CD4-positive, alpha-beta T cell (primary cell): ENCODE data around the gene AGPS. TPM values are rescaled to one million over a fixed set of nuclear protein-coding genes. Genes with fewer than 3 reads are reported as not detected.
"Not testable (repeated sequence)": the region's sequence is repeated elsewhere in the genome, so short reads cannot be mapped to it uniquely, and the experiment has no call there.

Source experiments
- ATAC-seq: fragments of 200-7000 bp; cut with Tn5 transposase; one replicate; pipeline ENCODE4 v1.10.0; 2022; ENCODE audit warnings: mild to moderate bottlenecking; ENCODE audit not compliant: poor library complexity
- CTCF ChIA-PET: fragments of 350-600 bp; sonication (Branson Sonifier 250); formaldehyde crosslinking; loops from one replicate; lab custom pipeline; 2021; ENCODE audit warnings: antibody characterized with exemption, inconsistent platforms; lab: Charles Lee
- POLR2A ChIA-PET: fragments of 350-600 bp; sonication (Branson Sonifier 250); formaldehyde crosslinking; loops from one replicate; lab custom pipeline; 2021; ENCODE audit warnings: antibody characterized with exemption, inconsistent platforms; lab: Charles Lee
- DNase-seq, 14 experiments: peaks; one replicate each; pipeline ENCODE4 v3.0.0-alpha.2; 2013 to 2020; ENCODE audit warnings: mixed read lengths in 2 of 14
- H3K27ac ChIP-seq, 2 donors: one replicate each; pipeline versions ENCODE4 v1.5.1 to v1.7.0; 2013; ENCODE audit warnings: low read length in 2 of 2, low read depth in 1 of 2, mild to moderate bottlenecking in 1 of 2
- H3K27me3 ChIP-seq, 2 experiments: 1 replicate in 1 of 2; 2 replicates in 1 of 2; pipeline versions ENCODE4 v1.6.1 to v1.7.0; 2013; ENCODE audit warnings: low read length in 2 of 2, control low read depth in 1 of 2, mild to moderate bottlenecking in 1 of 2, moderate library complexity in 1 of 2; ENCODE audit not compliant: insufficient read depth in 2 of 2, control insufficient read depth in 1 of 2
- H3K36me3 ChIP-seq: one replicate; pipeline ENCODE4 v1.6.1; 2013; ENCODE audit warnings: low read length, control low read depth; ENCODE audit not compliant: insufficient read depth
- H3K4me1 ChIP-seq: one replicate; pipeline ENCODE4 v1.6.1; 2013; ENCODE audit warnings: low read length, control low read depth; ENCODE audit not compliant: insufficient read depth
- H3K4me3 ChIP-seq: one replicate; pipeline ENCODE4 v1.5.1; 2013; ENCODE audit warnings: mild to moderate bottlenecking, low read length, moderate library complexity
- H3K9me3 ChIP-seq, 2 experiments: 1 replicate in 1 of 2; 2 replicates in 1 of 2; pipeline versions ENCODE4 v1.6.1 to v1.7.0; 2013; ENCODE audit warnings: low read length in 2 of 2, mild to moderate bottlenecking in 2 of 2, control low read depth in 1 of 2, moderate library complexity in 1 of 2; ENCODE audit not compliant: control insufficient read depth in 1 of 2, insufficient read depth in 1 of 2
- H3K27ac Mint-ChIP-seq: one replicate; pipeline ENCODE4 v1.8.0; 2020; ENCODE audit warnings: mixed read lengths
- H3K27me3 Mint-ChIP-seq: one replicate; pipeline ENCODE4 v1.8.0; 2021; ENCODE audit warnings: mixed read lengths
- H3K36me3 Mint-ChIP-seq: one replicate; pipeline ENCODE4 v1.8.0; 2021; ENCODE audit warnings: low read depth, mixed read lengths
- H3K4me1 Mint-ChIP-seq: one replicate; pipeline ENCODE4 v1.8.0; 2021; ENCODE audit warnings: low read depth, mixed read lengths
- H3K4me3 Mint-ChIP-seq: one replicate; pipeline ENCODE4 v1.8.0; 2020; ENCODE audit warnings: mild to moderate bottlenecking, mixed read lengths
- H3K9me3 Mint-ChIP-seq: one replicate; pipeline ENCODE4 v1.8.0; 2020; ENCODE audit warnings: mixed read lengths
- intact Hi-C, 2 experiments: fragments of 100-400 bp; cut with DNase I in 1 of 2; cut with micrococcal nuclease in 1 of 2; formaldehyde crosslinking; loops; one replicate each; pipeline versions ENCODE4 v1.15.1 to v1.9.0; 2023 to 2025; cut with DNase I, micrococcal nuclease
- total RNA-seq, 174 experiments: library from RNA in 2 of 174; stranded (reverse) in 2 of 174; gene quantifications; one replicate each; pipeline ENCODE4 v1.2.3 and lab custom pipeline; 2021 to 2026
- TF ChIP-seq, protein P1 (sequence below): fragments of 200-600 bp; IDR thresholded peaks from one replicate; pipeline ENCODE4 v1.8.0; 2022; ENCODE audit warnings: antibody characterized with exemption, mild to moderate bottlenecking

Gene AGPS
- total RNA-seq, 2 experiments from 2014 or later, result 21.5 to 23.9 TPM

DNA sequence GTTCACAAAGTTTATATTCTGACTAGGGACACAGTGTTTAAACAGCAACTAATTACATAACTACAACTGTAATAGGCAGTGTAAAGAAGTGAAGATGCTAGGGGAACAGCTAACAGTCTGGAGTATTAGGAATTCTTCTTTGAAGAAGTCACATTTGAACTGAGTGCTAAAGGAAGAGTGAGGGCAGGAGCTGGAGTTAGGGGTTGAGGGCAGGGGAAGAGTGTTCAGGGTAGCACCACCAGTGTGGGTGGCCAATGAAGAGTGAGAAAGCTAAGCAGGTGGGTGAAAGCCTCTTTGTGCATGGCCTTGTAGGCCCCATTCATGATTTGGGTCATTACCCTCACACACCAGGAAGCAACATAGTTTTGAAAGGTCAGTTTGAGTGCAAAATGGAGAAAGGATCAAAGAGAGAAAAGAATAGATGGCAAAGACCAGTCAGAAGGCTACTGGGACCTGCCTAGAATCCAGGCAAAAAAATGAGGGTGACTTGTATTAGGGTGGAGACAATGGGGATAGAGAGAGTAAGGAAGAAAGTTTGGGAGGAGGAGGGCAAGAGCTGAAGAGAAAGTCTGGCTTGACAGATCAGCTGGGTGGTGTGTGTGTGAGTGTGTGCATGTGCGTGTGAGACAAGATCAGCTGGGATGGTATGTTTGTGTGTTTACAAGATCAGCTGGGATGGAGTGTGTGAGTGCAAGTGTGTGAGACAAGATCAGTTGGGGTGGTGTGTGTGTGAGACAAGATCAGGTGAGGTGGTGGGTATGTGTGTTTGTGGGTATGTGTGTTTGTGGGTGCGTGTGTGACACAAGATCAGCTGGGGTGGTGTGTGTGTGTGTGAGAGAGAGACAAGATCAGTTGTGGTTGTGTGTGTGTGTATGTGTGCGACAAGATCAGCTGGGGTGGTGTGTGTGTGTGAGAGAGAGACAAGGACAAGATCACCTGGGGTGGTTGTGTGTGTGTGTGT lies 43.6 kb upstream of the AGPS start:
- no peak overlapping the region for H3K4me3 Mint-ChIP-seq

GRCh38 chr2:177350624-177351023 lies 41.9 kb upstream of the AGPS start:
- POLR2A ChIA-PET, result interaction anchor here (0.6 kb wide), 2 partner anchors 48 to 87 kb away, joined by 3 to 4 read pairs; no protein-coding TSS in a partner anchor

More for the DNA sequence above, 43.6 kb upstream of the AGPS start:
- no peak overlapping the region for H3K27ac Mint-ChIP-seq
- no peak overlapping the region for H3K27ac ChIP-seq
- TF ChIP-seq, protein P1, sequence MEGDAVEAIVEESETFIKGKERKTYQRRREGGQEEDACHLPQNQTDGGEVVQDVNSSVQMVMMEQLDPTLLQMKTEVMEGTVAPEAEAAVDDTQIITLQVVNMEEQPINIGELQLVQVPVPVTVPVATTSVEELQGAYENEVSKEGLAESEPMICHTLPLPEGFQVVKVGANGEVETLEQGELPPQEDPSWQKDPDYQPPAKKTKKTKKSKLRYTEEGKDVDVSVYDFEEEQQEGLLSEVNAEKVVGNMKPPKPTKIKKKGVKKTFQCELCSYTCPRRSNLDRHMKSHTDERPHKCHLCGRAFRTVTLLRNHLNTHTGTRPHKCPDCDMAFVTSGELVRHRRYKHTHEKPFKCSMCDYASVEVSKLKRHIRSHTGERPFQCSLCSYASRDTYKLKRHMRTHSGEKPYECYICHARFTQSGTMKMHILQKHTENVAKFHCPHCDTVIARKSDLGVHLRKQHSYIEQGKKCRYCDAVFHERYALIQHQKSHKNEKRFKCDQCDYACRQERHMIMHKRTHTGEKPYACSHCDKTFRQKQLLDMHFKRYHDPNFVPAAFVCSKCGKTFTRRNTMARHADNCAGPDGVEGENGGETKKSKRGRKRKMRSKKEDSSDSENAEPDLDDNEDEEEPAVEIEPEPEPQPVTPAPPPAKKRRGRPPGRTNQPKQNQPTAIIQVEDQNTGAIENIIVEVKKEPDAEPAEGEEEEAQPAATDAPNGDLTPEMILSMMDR, result no peak
- ChIA-PET POLR2A (no interaction called here), CTCF (no interaction called here)
- H3K36me3 ChIP-seq, result no peaks in the 10 kb centered on the region
- H3K4me3 ChIP-seq, result no peak overlapping the region
- H3K9me3 ChIP-seq, result no peaks in the 10 kb centered on the region
- ATAC-seq, result no peak
- no peaks in the 10 kb centered on the region for H3K27me3 Mint-ChIP-seq
- H3K4me1 ChIP-seq, result no peaks in the 10 kb centered on the region
- no peaks in the 10 kb centered on the region for H3K9me3 Mint-ChIP-seq
- H3K4me1 Mint-ChIP-seq, result no peaks in the 10 kb centered on the region
- no peak for DNase-seq
- H3K27me3 ChIP-seq, result no peaks in the 10 kb centered on the region
- H3K36me3 Mint-ChIP-seq, result no peaks in the 10 kb centered on the region
- intact Hi-C loops, result no loop called here

GRCh38 chr2:177351121-177351520 lies 41.5 kb upstream of the AGPS start:
- H3K27ac ChIP-seq, result not testable (repeated sequence)
- POLR2A ChIA-PET, result interaction anchor here (0.6 kb wide), 1 partner anchor 88 kb away, joined by 4 read pairs; no protein-coding TSS in a partner anchor

More at GRCh38 chr2:177350624-177351023, 41.9 kb upstream of the AGPS start:
- H3K4me3 ChIP-seq, H3K9me3 Mint-ChIP-seq, H3K27ac ChIP-seq, H3K27me3 Mint-ChIP-seq, H3K27me3 ChIP-seq, H3K36me3 ChIP-seq, H3K4me3 Mint-ChIP-seq, H3K9me3 ChIP-seq, H3K4me1 Mint-ChIP-seq, H3K27ac Mint-ChIP-seq, H3K36me3 Mint-ChIP-seq, DNase-seq, intact Hi-C loops, H3K4me1 ChIP-seq, ATAC-seq: not testable (repeated sequence)
- CTCF ChIA-PET, result interaction anchor here (1.4 kb wide), 1 partner anchor 15 kb away, joined by 3 read pairs; no protein-coding TSS in a partner anchor

More at GRCh38 chr2:177351121-177351520, 41.5 kb upstream of the AGPS start:
- DNase-seq, H3K4me3 ChIP-seq, H3K4me3 Mint-ChIP-seq, H3K27me3 ChIP-seq, H3K4me1 ChIP-seq, H3K4me1 Mint-ChIP-seq, H3K36me3 Mint-ChIP-seq, ATAC-seq, intact Hi-C loops, H3K27ac Mint-ChIP-seq, H3K9me3 ChIP-seq, H3K27me3 Mint-ChIP-seq, H3K36me3 ChIP-seq, H3K9me3 Mint-ChIP-seq: not testable (repeated sequence)
- CTCF ChIA-PET, result interaction anchor here (1.4 kb wide), 1 partner anchor 16 kb away, joined by 3 read pairs; no protein-coding TSS in a partner anchor
